ENCODE data around the gene WIPF3. TPM values are rescaled to one million over a fixed set of nuclear protein-coding genes. Genes with fewer than 3 reads are reported as not detected.
"Not testable (repeated sequence)": the region's sequence is repeated elsewhere in the genome, so short reads cannot be mapped to it uniquely, and the experiment has no call there.

WIPF3 gene
- polyA plus RNA-seq, 3 donors from 2014 or later: not detected

DNA sequence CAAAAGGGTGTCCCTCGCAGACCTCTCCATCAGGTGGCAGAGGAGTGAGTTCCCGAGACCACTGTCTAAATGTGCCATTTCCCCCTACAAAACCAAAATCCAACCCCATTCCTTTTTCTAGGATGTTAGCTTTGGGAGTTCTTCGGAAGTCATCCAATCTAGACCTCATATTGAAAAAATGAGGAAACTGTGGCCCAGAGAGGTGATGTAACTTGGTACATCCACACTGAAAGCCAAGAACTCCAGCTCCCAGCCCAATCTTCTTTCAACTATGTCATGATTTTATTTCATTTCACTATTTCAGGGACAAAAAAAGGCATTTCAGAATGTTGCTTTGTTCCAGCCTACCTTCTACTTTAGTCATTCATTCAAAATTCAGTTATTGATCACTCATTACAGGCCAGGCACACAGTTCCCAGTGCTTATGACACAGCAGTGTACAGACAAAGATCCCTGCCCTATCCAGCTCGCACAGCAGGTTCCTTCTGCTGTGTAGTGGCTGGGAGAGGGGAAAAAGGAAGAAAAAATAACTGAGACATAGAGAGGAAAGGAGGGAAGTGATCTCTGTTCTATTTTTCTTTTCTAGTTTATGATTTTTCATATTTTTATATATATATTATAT, 147.5 kb downstream of the WIPF3 start:
- DNase-seq: no peak
- Mint-ChIP-seq H3K9me3 (no peaks in the 10 kb centered on the region), H3K27me3 (ENCODE audit: low read depth in 3 of 3) (no peaks in the 10 kb centered on the region), H3K4me1 (peaks cover 30 to 41% of the 10 kb centered on the region in 2 donors), H3K27ac (peak overlapping the region in 2 of 6 donors; percentile 6 to 32), H3K4me3 (no peak overlapping the region), H3K36me3 (peaks cover 0 to 10% (median 6%) of the 10 kb centered on the region in 3 donors)

GRCh38 chr7:29955075-29955792, 148.9 kb downstream of the WIPF3 start:
- peak overlapping the region in 5 of 6 donors; percentile 31 to 81 (median 69) for H3K27ac Mint-ChIP-seq

DNA sequence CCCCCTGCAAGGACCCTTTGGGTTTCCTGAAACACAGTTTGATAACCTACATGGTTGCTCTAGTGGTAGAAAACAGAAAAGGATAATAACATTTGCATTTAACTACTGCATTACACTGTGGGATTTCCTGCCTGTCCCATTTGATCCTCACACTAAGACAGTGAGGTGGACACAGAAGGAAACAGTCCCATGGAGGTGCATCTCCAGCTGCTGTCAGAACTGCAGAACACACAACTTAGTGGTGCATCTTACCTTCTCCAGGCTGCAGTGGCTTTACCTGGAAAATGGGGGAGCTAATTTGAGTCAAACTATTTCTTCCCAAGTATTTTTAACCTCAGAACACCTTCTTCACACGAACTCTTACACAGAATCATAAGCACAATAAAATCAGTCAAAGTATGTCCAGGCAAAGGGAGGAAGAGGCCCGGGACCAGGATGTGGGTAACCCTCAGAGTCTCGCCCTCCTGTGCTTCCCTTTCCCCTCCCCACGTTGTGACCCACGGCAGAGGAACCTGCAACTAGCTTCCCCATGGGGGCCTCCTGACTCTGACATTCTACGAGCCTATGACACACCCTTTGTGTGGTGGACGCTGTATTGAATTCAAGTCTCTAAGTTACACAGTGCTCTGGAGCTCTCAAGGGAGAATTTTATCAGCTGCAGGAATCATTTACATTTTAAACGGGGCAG, 149.6 kb downstream of the WIPF3 start:
- peak overlapping the region; percentile 31 to 81 (median 64) for H3K27ac Mint-ChIP-seq
- no peaks in the 10 kb centered on the region for H3K9me3 Mint-ChIP-seq
- peak overlapping the region; percentile 34 to 63 (median 48) for H3K4me3 Mint-ChIP-seq
- peaks cover 30 to 41% of the 10 kb centered on the region in 2 donors for H3K4me1 Mint-ChIP-seq
- peak; percentile 7 to 29 (median 26) for DNase-seq
- no peaks in the 10 kb centered on the region for H3K27me3 Mint-ChIP-seq (ENCODE audit: low read depth in 3 of 3)
- peaks cover 0 to 12% (median 6%) of the 10 kb centered on the region in 3 donors for H3K36me3 Mint-ChIP-seq

More at GRCh38 chr7:29955075-29955792, 148.9 kb downstream of the WIPF3 start:
- H3K4me1 Mint-ChIP-seq: peaks cover 30 to 41% of the 10 kb centered on the region in 2 donors
- no peaks in the 10 kb centered on the region for H3K27me3 Mint-ChIP-seq (ENCODE audit: low read depth in 3 of 3)
- peak overlapping the region in 3 of 5 donors; percentile 34 to 63 (median 59) for H3K4me3 Mint-ChIP-seq
- no peaks in the 10 kb centered on the region for H3K9me3 Mint-ChIP-seq
- no peak for DNase-seq
- peaks cover 0 to 12% (median 6%) of the 10 kb centered on the region in 3 donors for H3K36me3 Mint-ChIP-seq

DNA sequence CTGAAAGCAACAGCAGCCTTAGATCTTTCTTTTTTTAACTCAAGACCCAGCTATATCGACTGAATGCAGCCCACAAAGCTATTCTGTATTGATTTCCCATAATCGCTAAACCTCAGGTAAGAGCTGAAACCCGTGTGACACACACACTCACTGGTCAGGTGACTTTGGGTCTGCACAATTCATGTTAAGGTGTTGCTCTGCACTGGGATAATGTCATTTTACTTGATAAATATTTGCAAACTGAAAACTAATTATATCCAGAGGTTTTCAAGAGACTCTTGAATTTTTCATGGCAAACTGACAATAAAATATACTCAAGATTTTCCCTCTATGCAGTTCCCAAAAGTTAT, 150.2 kb downstream of the WIPF3 start:
- Mint-ChIP-seq H3K36me3 (peaks cover 0 to 9% (median 6%) of the 10 kb centered on the region in 3 donors), H3K27ac (peak overlapping the region; percentile 31 to 81 (median 64)), H3K9me3 (no peaks in the 10 kb centered on the region), H3K27me3 (ENCODE audit: low read depth in 3 of 3) (no peaks in the 10 kb centered on the region), H3K4me1 (peaks cover 30 to 41% of the 10 kb centered on the region in 2 donors), H3K4me3 (peak overlapping the region; percentile 34 to 63 (median 48))
- DNase-seq: no peak

GRCh38 chr7:29957521-29958310, 151.4 kb downstream of the WIPF3 start:
- H3K9me3 Mint-ChIP-seq: no peaks in the 10 kb centered on the region
- H3K4me3 Mint-ChIP-seq: no peak overlapping the region
- H3K4me1 Mint-ChIP-seq: peaks cover 30 to 41% of the 10 kb centered on the region in 2 donors
- peaks cover 0 to 9% (median 6%) of the 10 kb centered on the region in 3 donors for H3K36me3 Mint-ChIP-seq
- no peak for DNase-seq
- H3K27ac Mint-ChIP-seq: no peak overlapping the region
- no peaks in the 10 kb centered on the region for H3K27me3 Mint-ChIP-seq (ENCODE audit: low read depth in 3 of 3)

DNA sequence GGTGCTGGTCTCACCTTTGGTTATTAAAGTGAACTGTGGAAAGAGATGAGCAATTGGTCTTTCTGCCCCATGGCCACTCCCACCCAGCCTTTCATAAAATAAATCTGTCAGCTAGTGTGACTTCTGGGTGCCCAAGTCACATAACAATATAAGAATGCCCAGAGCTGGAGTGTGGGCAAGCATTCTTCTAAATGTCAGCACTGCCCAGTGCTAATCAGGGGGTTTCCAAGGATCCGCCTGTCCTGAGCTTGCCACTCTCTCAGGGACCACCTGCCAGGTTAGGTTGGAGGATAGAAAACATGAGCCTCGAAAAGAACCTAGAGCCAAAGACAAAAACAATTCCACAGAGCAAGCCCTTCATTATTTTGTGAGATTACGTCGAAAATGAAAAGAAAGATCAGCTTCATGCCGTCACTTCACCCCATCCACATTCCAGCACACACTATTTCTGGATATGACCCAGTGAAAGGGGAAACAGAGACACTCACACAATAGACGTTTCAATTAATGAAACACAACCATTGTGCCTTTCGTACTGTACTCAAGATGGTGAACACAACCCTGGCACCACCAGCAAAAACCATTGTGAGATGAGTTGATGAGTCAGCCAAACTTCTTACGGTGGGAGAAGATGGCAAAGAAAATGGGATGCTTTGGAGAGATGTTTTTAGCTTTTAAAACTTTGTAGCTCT, 152.5 kb downstream of the WIPF3 start:
- DNase-seq: no peak
- Mint-ChIP-seq H3K27ac (no peak overlapping the region), H3K9me3 (no peaks in the 10 kb centered on the region), H3K27me3 (ENCODE audit: low read depth in 3 of 3) (peaks cover 0 to 2% (median 0%) of the 10 kb centered on the region in 3 donors), H3K4me3 (no peak overlapping the region), H3K36me3 (peaks cover 0 to 5% (median 0%) of the 10 kb centered on the region in 3 donors), H3K4me1 (peaks cover 30 to 39% of the 10 kb centered on the region in 2 donors)

DNA sequence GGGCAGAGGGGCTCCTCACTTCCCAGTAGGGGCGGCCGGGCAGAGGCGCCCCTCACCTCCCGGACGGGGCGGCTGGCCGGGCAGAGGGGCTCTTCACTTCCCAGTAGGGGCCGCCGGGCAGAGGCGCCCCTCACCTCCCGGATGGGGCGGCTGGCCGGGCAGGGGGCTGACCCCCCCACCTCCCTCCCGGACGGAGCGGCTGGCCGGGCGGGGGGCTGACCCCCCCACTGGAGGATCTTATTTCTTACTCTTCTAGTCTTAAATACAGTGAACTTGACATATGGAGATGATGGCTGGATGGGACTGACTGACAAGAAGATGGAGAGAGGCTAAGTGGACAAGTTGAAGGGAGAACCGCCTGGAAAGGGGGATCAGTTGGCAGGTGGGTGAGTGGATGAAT, 155.3 kb downstream of the WIPF3 start:
- not testable (repeated sequence) for H3K9me3 Mint-ChIP-seq; H3K4me3 Mint-ChIP-seq; H3K27ac Mint-ChIP-seq; DNase-seq; H3K27me3 Mint-ChIP-seq (ENCODE audit: low read depth in 3 of 3)
- H3K36me3 Mint-ChIP-seq: peaks cover 0 to 13% (median 0%) of the 10 kb centered on the region in 3 donors
- peaks cover 11% of the 10 kb centered on the region in 2 donors for H3K4me1 Mint-ChIP-seq

DNA sequence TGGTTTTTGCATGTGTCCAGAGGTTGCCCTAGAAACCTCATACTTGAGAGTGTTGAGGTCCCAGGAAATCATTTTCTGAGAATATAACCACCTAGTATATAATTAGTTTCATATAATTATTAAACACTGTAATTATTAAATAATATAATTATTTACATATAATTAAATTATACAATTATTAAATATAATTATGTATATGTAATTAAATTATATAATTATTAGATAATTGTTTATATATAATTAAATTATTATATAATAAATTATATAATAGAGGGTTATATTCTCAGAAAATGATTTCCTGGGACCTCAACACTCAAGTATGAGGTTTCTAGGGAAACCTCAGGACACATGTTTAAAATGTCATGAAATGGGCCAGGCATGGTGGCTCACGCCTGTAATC, 155.7 kb downstream of the WIPF3 start:
- no peak for DNase-seq
- Mint-ChIP-seq H3K4me1 (peaks cover 7% of the 10 kb centered on the region in 2 donors), H3K27me3 (ENCODE audit: low read depth in 3 of 3) (peaks cover 0 to 2% (median 0%) of the 10 kb centered on the region in 3 donors), H3K36me3 (peaks cover 0 to 13% (median 0%) of the 10 kb centered on the region in 3 donors), H3K4me3 (no peak overlapping the region), H3K9me3 (no peaks in the 10 kb centered on the region), H3K27ac (no peak overlapping the region)

- no peaks in the 10 kb centered on the region for H3K9me3 Mint-ChIP-seq
- H3K4me3 Mint-ChIP-seq: no peak overlapping the region
- no peak overlapping the region for H3K27ac Mint-ChIP-seq
- H3K4me1 Mint-ChIP-seq: peaks cover 10 to 15% of the 10 kb centered on the region in 2 donors
- DNase-seq: no peak
- H3K27me3 Mint-ChIP-seq (ENCODE audit: low read depth in 3 of 3): peaks cover 0 to 9% (median 0%) of the 10 kb centered on the region in 3 donors
- peaks cover 0 to 12% (median under 1%) of the 10 kb centered on the region in 3 donors for H3K36me3 Mint-ChIP-seq
Observed at GRCh38 chr7:29965030-29965429, 158.7 kb downstream of the WIPF3 start.

Other genes starting within 250 kb of the WIPF3 start
- gene PRR15, start 242.7 kb upstream of the WIPF3 start, polyA plus RNA-seq: not detected
- 10 to 100 TPM; 10.6 to 27.8 (median 20.7) TPM for gene SCRN1, start 183.3 kb downstream of the WIPF3 start, polyA plus RNA-seq
- 1 to 10 TPM; 1.1 to 1.9 (median 1.5) TPM for gene FKBP14, start 220.2 kb downstream of the WIPF3 start, polyA plus RNA-seq
- gene PLEKHA8, start 221.9 kb downstream of the WIPF3 start, polyA plus RNA-seq: 1 to 10 TPM; 3.0 to 5.5 (median 5.0) TPM

All from immature natural killer cell (primary cell).